GM12872 (cell line): ENCODE results near the gene EPHB1.

ENCODE experiments used
- CTCF ChIP-seq: IDR thresholded peaks from 3 replicates; pipeline ENCODE4 v1.5.1; 2011; ENCODE audit warnings: low read depth, mild to moderate bottlenecking, low read length, moderate library complexity; ENCODE audit not compliant: insufficient read depth

The EPHB1 gene

DNA sequence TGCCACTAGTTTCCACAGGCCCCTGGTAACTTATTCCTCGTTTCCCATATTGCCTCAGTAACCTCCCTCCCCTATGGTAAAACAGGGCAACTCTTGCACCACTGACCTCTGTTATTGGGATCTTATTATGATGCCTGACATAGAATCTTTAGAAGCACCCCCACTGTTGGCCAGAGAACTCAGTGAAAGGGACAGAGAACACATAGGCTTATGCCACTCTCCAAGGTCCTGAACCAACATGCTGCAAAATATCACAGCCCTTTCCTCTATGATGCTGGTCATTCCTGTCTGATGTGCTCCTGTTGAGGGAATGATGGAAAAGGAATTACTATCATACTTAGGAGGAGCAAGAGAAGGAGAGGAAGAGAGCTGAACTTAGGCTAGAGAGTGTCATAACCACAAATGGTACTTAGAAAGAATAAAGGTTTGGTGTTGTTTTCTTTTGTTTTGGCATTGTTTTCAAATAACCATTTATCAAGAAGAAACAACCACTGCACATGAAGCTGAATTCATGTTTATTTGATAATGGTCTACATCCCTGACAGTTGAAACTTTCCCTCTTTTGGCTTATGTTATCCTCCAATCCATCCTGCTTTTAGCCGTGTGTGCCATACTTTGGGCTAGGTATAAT lies 330.2 kb downstream of the EPHB1 start:
- no peak for TF ChIP-seq CTCF

GRCh38 chr3:135127946-135128470 lies 332.9 kb downstream of the EPHB1 start:
- no peak for TF ChIP-seq CTCF

DNA sequence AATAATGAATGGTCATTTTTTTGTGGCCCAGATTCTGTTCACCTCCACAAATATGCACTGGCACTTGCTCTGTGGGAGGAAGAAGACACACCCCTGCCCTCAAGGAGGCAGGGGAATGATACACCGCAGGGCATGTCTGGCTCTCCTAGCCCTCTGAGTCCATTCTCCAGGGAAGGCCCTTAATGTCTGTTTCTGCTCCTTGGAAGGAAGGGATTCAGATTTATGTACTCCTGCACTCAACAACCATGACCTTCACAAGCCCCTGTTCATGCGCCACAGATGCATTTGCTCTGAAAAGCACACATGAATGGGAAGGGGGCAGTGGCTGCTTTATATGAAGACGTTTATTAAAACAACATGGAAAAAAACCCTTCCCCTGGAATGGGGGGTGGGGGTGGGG lies 333.8 kb downstream of the EPHB1 start:
- no peak for TF ChIP-seq CTCF

- TF ChIP-seq CTCF: no peak
These were observed 336.2 kb downstream of the EPHB1 start for GRCh38 chr3:135131290-135131689.

GRCh38 chr3:135133905-135134683 lies 339.0 kb downstream of the EPHB1 start:
- TF ChIP-seq CTCF: no peak

GRCh38 chr3:135134684-135135075 lies 339.6 kb downstream of the EPHB1 start:
- TF ChIP-seq CTCF: no peak

DNA sequence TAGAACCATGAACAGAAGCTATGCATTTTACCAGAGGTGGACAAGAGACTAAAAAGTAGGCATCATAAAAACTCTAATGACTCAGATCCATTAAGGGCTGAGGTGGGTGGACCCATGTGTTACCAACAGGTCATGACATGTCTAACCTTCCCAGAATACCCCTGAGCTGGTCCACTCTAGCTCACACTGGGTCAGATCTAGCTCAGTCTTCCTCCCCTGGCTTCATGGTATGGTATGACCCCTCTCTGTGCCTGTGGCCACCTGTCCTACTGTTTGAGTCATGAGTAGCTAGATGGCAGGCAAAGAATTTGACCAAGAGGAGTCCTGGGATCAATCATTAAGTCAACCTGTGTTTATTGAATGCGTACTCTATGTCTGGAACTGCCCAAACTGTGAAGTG lies 340.4 kb downstream of the EPHB1 start:
- TF ChIP-seq CTCF: no peak
